Endothelial cell (in vitro differentiated cells): ENCODE results near the gene TH. TPM values are rescaled to one million over a fixed set of nuclear protein-coding genes. Genes with fewer than 3 reads are reported as not detected.
"Not testable (repeated sequence)": the region's sequence is repeated elsewhere in the genome, so short reads cannot be mapped to it uniquely, and the experiment has no call there.

Source experiments
- DNase-seq: peaks from one replicate; pipeline ENCODE4 v3.0.0; 2021; ENCODE audit warnings: low spot score
- H3K27ac Mint-ChIP-seq: one replicate; pipeline ENCODE4 v1.8.0; 2021; ENCODE audit warnings: mixed read lengths, inconsistent platforms; ENCODE audit not compliant: unreplicated experiment
- H3K27me3 Mint-ChIP-seq: one replicate; pipeline ENCODE4 v1.8.0; 2021; ENCODE audit warnings: mild to moderate bottlenecking, moderate library complexity, mixed read lengths, inconsistent platforms; ENCODE audit not compliant: unreplicated experiment
- H3K36me3 Mint-ChIP-seq: one replicate; pipeline ENCODE4 v1.8.0; 2021; ENCODE audit warnings: mild to moderate bottlenecking, low read depth, mixed read lengths, inconsistent platforms; ENCODE audit not compliant: unreplicated experiment
- H3K4me1 Mint-ChIP-seq: one replicate; pipeline ENCODE4 v1.8.0; 2021; ENCODE audit warnings: mild to moderate bottlenecking, mixed read lengths, inconsistent platforms; ENCODE audit not compliant: unreplicated experiment
- H3K4me3 Mint-ChIP-seq: one replicate; pipeline ENCODE4 v1.8.0; 2021; ENCODE audit warnings: mild to moderate bottlenecking, mixed read lengths, inconsistent platforms; ENCODE audit not compliant: unreplicated experiment
- H3K9me3 Mint-ChIP-seq: one replicate; pipeline ENCODE4 v1.8.0; 2021; ENCODE audit warnings: mixed read lengths, inconsistent platforms; ENCODE audit not compliant: unreplicated experiment
- CTCF ChIP-seq: fragments of 200-600 bp; sonication (generic); IDR thresholded peaks from one replicate; pipeline ENCODE4 v1.5.0; 2021; ENCODE audit warnings: antibody characterized with exemption; ENCODE audit not compliant: unreplicated experiment
- total RNA-seq: library from RNA; stranded (reverse); fragmentation: NEBNext Ultra II Directional; extraction: Animal tissue kit (Norgen Biotek cat#: 25700); gene quantifications from one replicate; pipeline ENCODE4 v1.2.1, GENCODE V29; 2021; ENCODE audit not compliant: unreplicated experiment

Gene TH
- total RNA-seq, 1 donor from 2014 or later, result not detected

GRCh38 chr11:2127482-2128129 lies 44.0 kb downstream of the TH start:
- no peak for TF ChIP-seq CTCF
- Mint-ChIP-seq H3K4me3 (no peak overlapping the region), H3K27ac (no peak overlapping the region), H3K36me3 (peaks cover 5% of the 10 kb centered on the region), H3K4me1 (no peaks in the 10 kb centered on the region), H3K9me3 (no peaks in the 10 kb centered on the region), H3K27me3 (peaks cover 18% of the 10 kb centered on the region)
- DNase-seq, result no peak

- no peak for TF ChIP-seq CTCF
- no peak overlapping the region for H3K27ac Mint-ChIP-seq
- peaks cover 18% of the 10 kb centered on the region for H3K27me3 Mint-ChIP-seq
- peaks cover 5% of the 10 kb centered on the region for H3K36me3 Mint-ChIP-seq
- no peaks in the 10 kb centered on the region for H3K4me1 Mint-ChIP-seq
- no peak overlapping the region for H3K4me3 Mint-ChIP-seq
- DNase-seq, result no peak
- H3K9me3 Mint-ChIP-seq, result no peaks in the 10 kb centered on the region
Measured at GRCh38 chr11:2126520-2127085, 45.0 kb downstream of the TH start.

- H3K4me3 Mint-ChIP-seq, H3K27ac Mint-ChIP-seq, H3K4me1 Mint-ChIP-seq, H3K27me3 Mint-ChIP-seq, H3K9me3 Mint-ChIP-seq, H3K36me3 Mint-ChIP-seq, DNase-seq: not testable (repeated sequence)
Measured at GRCh38 chr11:2124736-2125484, 46.7 kb downstream of the TH start.

GRCh38 chr11:2123628-2123960 lies 48.0 kb downstream of the TH start:
- no peak for DNase-seq
- H3K27ac Mint-ChIP-seq, result no peak overlapping the region
- no peaks in the 10 kb centered on the region for H3K36me3 Mint-ChIP-seq
- H3K4me3 Mint-ChIP-seq, result no peak overlapping the region
- H3K9me3 Mint-ChIP-seq, result no peaks in the 10 kb centered on the region
- H3K4me1 Mint-ChIP-seq, result no peaks in the 10 kb centered on the region
- H3K27me3 Mint-ChIP-seq, result peaks cover 8% of the 10 kb centered on the region
- TF ChIP-seq CTCF, result no peak

GRCh38 chr11:2122907-2123627 lies 48.5 kb downstream of the TH start:
- no peaks in the 10 kb centered on the region for H3K9me3 Mint-ChIP-seq
- no peaks in the 10 kb centered on the region for H3K36me3 Mint-ChIP-seq
- H3K4me3 Mint-ChIP-seq, result no peak overlapping the region
- peaks cover 8% of the 10 kb centered on the region for H3K27me3 Mint-ChIP-seq
- TF ChIP-seq CTCF, result no peak
- DNase-seq, result no peak
- H3K27ac Mint-ChIP-seq, result no peak overlapping the region
- H3K4me1 Mint-ChIP-seq, result no peaks in the 10 kb centered on the region
